Coronary artery (tissue), 2 donors: ENCODE measurements around the gene LHX5.
"Not testable (repeated sequence)": the region's sequence is repeated elsewhere in the genome, so short reads cannot be mapped to it uniquely, and the experiment has no call there.

Source experiments
- DNase-seq: peaks from one replicate; pipeline ENCODE4 v3.0.0-alpha.2; 2017; ENCODE audit warnings: low spot score
- H3K27ac ChIP-seq, 2 donors: fragments of 200-600 bp; sonication (generic); one replicate each; pipeline ENCODE4 v1.5.1; 2016 to 2019
- H3K4me3 ChIP-seq: fragments of 200-600 bp; sonication (generic); 2 replicates; pipeline ENCODE4 v1.5.1; 2016; ENCODE audit warnings: mild to moderate bottlenecking, moderate library complexity
- CTCF ChIP-seq: fragments of 200-600 bp; sonication (generic); IDR thresholded peaks from one replicate; pipeline ENCODE4 v1.5.1; 2019; ENCODE audit warnings: antibody characterized with exemption

The LHX5 gene

GRCh38 chr12:113505941-113506340 is 34.3 kb upstream of the LHX5 start:
- Histone ChIP-seq H3K4me3 (no peak overlapping the region), H3K27ac (no peak overlapping the region)
- TF ChIP-seq CTCF = no peak
- no peak for DNase-seq

DNA sequence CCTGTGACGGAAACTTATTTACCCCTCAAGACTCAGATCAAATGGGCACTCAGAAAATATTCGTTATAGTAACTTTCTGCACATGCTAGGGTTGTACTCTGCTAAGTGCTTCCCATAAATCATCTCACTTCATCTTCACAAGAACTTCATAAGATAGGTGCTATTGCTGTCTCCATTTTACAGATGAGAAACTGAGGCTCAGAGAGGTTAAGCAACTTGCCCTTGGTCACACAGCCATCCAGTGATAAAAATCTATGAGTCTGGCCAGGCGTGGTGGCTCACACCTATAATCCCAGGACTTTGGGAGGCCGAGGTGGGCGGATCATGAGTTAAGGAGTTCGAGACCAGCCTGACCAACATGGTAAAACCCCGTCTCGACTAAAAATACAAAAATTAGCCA is 33.2 kb upstream of the LHX5 start:
- Histone ChIP-seq H3K4me3 (no peak overlapping the region), H3K27ac (no peak overlapping the region)
- no peak for TF ChIP-seq CTCF
- DNase-seq = no peak

DNA sequence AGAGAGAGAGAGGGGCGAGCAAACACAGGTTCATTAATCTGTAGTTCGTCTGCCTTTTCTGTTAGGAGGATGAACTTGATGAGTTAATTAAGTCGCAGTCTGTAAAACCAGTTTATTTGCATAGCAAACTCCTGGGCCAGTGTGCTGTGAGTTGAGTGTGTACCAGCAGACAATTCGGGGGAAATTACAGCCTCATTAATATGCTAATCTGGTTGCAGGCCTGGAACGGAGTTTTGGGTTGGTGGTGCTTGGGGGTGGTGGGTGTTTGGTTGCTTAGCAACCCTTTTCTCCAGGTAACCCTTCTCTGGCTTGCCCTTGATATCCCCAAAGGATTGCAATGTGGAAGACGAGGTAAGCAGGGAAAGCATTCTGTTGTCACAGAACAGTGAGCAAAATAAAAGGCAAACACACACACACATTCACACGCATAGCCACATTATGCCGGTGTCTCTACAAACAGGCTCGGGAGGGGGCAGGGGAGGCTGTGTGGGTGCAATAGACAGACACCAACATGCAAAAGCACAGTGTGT is 29.2 kb upstream of the LHX5 start:
- TF ChIP-seq CTCF = no peak
- H3K4me3 ChIP-seq = no peak overlapping the region
- no peak for DNase-seq
- H3K27ac ChIP-seq = no peak overlapping the region

DNA sequence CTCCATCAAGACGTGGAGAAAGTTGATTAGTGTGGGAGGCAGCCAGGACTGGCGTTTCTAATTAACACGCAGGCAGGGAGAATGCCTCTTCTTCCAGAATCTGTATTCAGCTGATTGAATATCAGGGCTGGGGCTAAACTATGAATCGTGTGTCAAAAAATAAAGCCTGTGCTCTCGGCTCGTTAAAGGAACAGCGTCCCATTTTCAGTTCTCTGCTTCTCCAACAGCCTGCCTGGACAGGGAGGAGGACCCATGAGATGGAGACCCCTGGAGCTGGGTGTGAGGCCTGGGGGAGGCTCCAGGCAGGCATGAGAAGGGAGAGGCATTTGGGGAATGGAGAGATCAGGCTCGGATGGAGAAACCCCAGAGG is 28.6 kb upstream of the LHX5 start:
- DNase-seq = no peak
- Histone ChIP-seq H3K4me3 (no peak overlapping the region), H3K27ac (no peak overlapping the region)
- TF ChIP-seq CTCF = no peak

GRCh38 chr12:113498490-113498889 is 26.8 kb upstream of the LHX5 start:
- Histone ChIP-seq H3K27ac (no peak overlapping the region), H3K4me3 (no peak overlapping the region)
- no peak for TF ChIP-seq CTCF
- DNase-seq = no peak

DNA sequence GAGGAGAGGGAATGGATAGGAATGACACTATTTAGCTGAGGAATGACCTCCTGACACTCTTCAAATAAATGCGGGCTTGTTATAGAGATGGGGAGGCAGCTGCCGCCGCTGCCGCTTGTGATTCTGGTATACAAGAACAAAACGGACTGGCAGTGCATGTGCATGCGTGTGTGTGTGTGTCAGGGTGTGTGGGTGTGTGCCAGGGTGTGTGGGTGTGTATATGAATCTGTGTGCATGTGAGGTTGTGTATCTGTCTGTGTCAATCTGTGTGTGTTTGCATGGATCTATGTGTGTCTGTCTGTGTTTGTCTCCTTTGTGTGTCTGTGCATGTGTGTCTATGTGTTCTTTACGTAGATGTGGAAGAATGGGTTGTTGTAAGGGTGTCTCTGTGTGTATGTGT is 26.0 kb upstream of the LHX5 start:
- TF ChIP-seq CTCF = no peak
- Histone ChIP-seq H3K4me3 (no peak overlapping the region), H3K27ac (no peak overlapping the region)
- DNase-seq = no peak

GRCh38 chr12:113495941-113496340 is 24.3 kb upstream of the LHX5 start:
- DNase-seq, H3K4me3 ChIP-seq, H3K27ac ChIP-seq: not testable (repeated sequence)

- no peak overlapping the region for H3K27ac ChIP-seq
- TF ChIP-seq CTCF = no peak
- no peak overlapping the region for H3K4me3 ChIP-seq
- DNase-seq = no peak
Measured at GRCh38 chr12:113488322-113488721, 16.7 kb upstream of the LHX5 start.
